ENCODE measurements around the gene MOGAT1.

The MOGAT1 gene

GRCh38 chr2:222671259-222672067 is at the start of gene MOGAT1:
Gene MOGAT1 (plus strand): TSS chr2:222671658. CDS start chr2:222671786, 128 bp downstream.
- DNase-seq (ENCODE audit: low read depth) = no peak

- DNase-seq (ENCODE audit: low read depth) = no peak
These were observed 49.6 kb upstream of the MOGAT1 start for GRCh38 chr2:222621893-222622292.

GRCh38 chr2:222622910-222623309 is 48.5 kb upstream of the MOGAT1 start:
- DNase-seq (ENCODE audit: low read depth) = no peak

- DNase-seq (ENCODE audit: low read depth) = no peak
These were observed 47.6 kb upstream of the MOGAT1 start for GRCh38 chr2:222623756-222624309.

GRCh38 chr2:222627764-222628163 is 43.7 kb upstream of the MOGAT1 start:
- no peak for DNase-seq (ENCODE audit: low read depth)

GRCh38 chr2:222635295-222635694 is 36.2 kb upstream of the MOGAT1 start:
- no peak for DNase-seq (ENCODE audit: low read depth)

- no peak for DNase-seq (ENCODE audit: low read depth)
These were observed 34.4 kb upstream of the MOGAT1 start for GRCh38 chr2:222637067-222637466.

- DNase-seq (ENCODE audit: low read depth) = no peak
These were observed 30.1 kb upstream of the MOGAT1 start for GRCh38 chr2:222641336-222641735.

GRCh38 chr2:222643134-222643533 is 28.3 kb upstream of the MOGAT1 start:
- DNase-seq (ENCODE audit: low read depth) = no peak

- DNase-seq (ENCODE audit: low read depth) = no peak
These were observed 25.4 kb upstream of the MOGAT1 start for GRCh38 chr2:222646008-222646407.

- no peak for DNase-seq (ENCODE audit: low read depth)
These were observed 21.7 kb upstream of the MOGAT1 start for GRCh38 chr2:222649801-222650200.

GRCh38 chr2:222651718-222652418 is 19.6 kb upstream of the MOGAT1 start:
- DNase-seq (ENCODE audit: low read depth) = no peak

- DNase-seq (ENCODE audit: low read depth) = no peak
These were observed 18.8 kb upstream of the MOGAT1 start for GRCh38 chr2:222652491-222653255.

- no peak for DNase-seq (ENCODE audit: low read depth)
These were observed 18.2 kb upstream of the MOGAT1 start for GRCh38 chr2:222653280-222653679.

GRCh38 chr2:222655787-222656525 is 15.5 kb upstream of the MOGAT1 start, which contains the start of gene FARSB:
Gene FARSB (minus strand): TSS chr2:222656092. CDS start chr2:222656073, 19 bp downstream.
- DNase-seq (ENCODE audit: low read depth) = peak; percentile 90

- no peak for DNase-seq (ENCODE audit: low read depth)
These were observed 14.7 kb upstream of the MOGAT1 start for GRCh38 chr2:222656526-222657446.

- no peak for DNase-seq (ENCODE audit: low read depth)
These were observed 8.0 kb upstream of the MOGAT1 start for GRCh38 chr2:222663479-222663878.

GRCh38 chr2:222668494-222669154 is 2.8 kb upstream of the MOGAT1 start:
- no peak for DNase-seq (ENCODE audit: low read depth)

- no peak for DNase-seq (ENCODE audit: low read depth)
These were observed 2.1 kb upstream of the MOGAT1 start for GRCh38 chr2:222669353-222669752.
